ENCODE data around the gene OR2D2.

- TF ChIP-seq, protein P1, sequence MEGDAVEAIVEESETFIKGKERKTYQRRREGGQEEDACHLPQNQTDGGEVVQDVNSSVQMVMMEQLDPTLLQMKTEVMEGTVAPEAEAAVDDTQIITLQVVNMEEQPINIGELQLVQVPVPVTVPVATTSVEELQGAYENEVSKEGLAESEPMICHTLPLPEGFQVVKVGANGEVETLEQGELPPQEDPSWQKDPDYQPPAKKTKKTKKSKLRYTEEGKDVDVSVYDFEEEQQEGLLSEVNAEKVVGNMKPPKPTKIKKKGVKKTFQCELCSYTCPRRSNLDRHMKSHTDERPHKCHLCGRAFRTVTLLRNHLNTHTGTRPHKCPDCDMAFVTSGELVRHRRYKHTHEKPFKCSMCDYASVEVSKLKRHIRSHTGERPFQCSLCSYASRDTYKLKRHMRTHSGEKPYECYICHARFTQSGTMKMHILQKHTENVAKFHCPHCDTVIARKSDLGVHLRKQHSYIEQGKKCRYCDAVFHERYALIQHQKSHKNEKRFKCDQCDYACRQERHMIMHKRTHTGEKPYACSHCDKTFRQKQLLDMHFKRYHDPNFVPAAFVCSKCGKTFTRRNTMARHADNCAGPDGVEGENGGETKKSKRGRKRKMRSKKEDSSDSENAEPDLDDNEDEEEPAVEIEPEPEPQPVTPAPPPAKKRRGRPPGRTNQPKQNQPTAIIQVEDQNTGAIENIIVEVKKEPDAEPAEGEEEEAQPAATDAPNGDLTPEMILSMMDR (IDR thresholded peaks at IDR 0.05; ENCODE audit: low read depth, low read length, missing input control): no peak
- TF ChIP-seq RAD21 (IDR thresholded peaks at IDR 0.05): no peak
- TF ChIP-seq MAX (IDR thresholded peaks at IDR 0.05): no peak
- TF ChIP-seq YY1 (IDR thresholded peaks at IDR 0.05): no peak
- TF ChIP-seq, protein P2, sequence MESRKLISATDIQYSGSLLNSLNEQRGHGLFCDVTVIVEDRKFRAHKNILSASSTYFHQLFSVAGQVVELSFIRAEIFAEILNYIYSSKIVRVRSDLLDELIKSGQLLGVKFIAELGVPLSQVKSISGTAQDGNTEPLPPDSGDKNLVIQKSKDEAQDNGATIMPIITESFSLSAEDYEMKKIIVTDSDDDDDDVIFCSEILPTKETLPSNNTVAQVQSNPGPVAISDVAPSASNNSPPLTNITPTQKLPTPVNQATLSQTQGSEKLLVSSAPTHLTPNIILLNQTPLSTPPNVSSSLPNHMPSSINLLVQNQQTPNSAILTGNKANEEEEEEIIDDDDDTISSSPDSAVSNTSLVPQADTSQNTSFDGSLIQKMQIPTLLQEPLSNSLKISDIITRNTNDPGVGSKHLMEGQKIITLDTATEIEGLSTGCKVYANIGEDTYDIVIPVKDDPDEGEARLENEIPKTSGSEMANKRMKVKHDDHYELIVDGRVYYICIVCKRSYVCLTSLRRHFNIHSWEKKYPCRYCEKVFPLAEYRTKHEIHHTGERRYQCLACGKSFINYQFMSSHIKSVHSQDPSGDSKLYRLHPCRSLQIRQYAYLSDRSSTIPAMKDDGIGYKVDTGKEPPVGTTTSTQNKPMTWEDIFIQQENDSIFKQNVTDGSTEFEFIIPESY (IDR thresholded peaks at IDR 0.05): no peak
- TF ChIP-seq RXRA (IDR thresholded peaks at IDR 0.05): no peak
- TF ChIP-seq TAF1 (conservative IDR thresholded peaks at IDR 0.05): no peak
- TF ChIP-seq, protein P3, sequence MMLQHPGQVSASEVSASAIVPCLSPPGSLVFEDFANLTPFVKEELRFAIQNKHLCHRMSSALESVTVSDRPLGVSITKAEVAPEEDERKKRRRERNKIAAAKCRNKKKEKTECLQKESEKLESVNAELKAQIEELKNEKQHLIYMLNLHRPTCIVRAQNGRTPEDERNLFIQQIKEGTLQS (IDR thresholded peaks at IDR 0.05): no peak
- no peak for TF ChIP-seq SP1 (IDR thresholded peaks at IDR 0.05)
- no peak for TF ChIP-seq GABPA (IDR thresholded peaks at IDR 0.05 in 1 of 2, conservative IDR thresholded peaks at IDR 0.05 in 1 of 2)
- TF ChIP-seq FOXA1 (IDR thresholded peaks at IDR 0.05): no peak
- TF ChIP-seq EGR1 (IDR thresholded peaks at IDR 0.05; ENCODE audit: low read depth in 2 of 2): no peak
Observed at GRCh38 chr11:6927030-6927617, 34.8 kb upstream of the OR2D2 start.

All from liver (tissue), 3 donors.